ENCODE measurements around the gene BCAS3. TPM values are rescaled to one million over a fixed set of nuclear protein-coding genes. Genes with fewer than 3 reads are reported as not detected.

Gene BCAS3
- total RNA-seq, 1 donor from 2014 or later: 14.5 TPM

DNA sequence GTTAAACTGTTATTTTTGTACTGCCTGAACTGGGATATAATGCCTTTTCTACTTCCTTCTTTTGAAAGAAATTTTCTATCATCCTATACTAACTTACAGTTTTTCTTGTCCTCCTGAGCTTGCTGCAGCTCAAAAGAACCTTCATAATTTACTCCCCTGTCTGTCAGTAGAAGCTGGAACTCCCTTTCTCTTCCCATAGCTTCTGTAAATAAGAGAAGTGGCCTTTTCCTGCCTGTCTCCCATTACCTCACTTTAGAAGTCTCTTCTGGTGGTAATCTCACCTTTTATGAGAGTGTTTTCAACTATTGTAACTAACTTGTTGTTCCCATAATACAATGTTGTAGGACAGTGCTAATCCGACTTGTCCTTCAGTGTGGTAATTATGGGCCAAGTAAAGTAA is 475.2 kb downstream of the BCAS3 start:
- no peaks in the 10 kb centered on the region for H4K20me1 ChIP-seq (ENCODE audit: insufficient read depth, low read length)
- Mint-ChIP-seq H3K36me3 (ENCODE audit: low read depth, unreplicated experiment) (peaks cover 3% of the 10 kb centered on the region), H3K4me1 (ENCODE audit: low read depth, unreplicated experiment) (peaks cover 12% of the 10 kb centered on the region), H3K9me3 (ENCODE audit: unreplicated experiment) (peaks cover 2% of the 10 kb centered on the region), H3K27ac (ENCODE audit: unreplicated experiment) (no peak overlapping the region), H3K27me3 (ENCODE audit: low read depth, unreplicated experiment) (no peaks in the 10 kb centered on the region), H3K4me3 (ENCODE audit: unreplicated experiment) (no peak overlapping the region)
- H3K9me3 ChIP-seq (ENCODE audit: insufficient read depth, low read depth, low read length): no peaks in the 10 kb centered on the region
- no peak overlapping the region for H3K4me2 ChIP-seq (ENCODE audit: low read length)
- no peak overlapping the region for H2AFZ ChIP-seq (ENCODE audit: low read depth, low read length)
- H3K27ac ChIP-seq (ENCODE audit: low read depth, low read length): no peak overlapping the region
- no peaks in the 10 kb centered on the region for H3K79me2 ChIP-seq (ENCODE audit: insufficient read depth, low read length)
- H3K4me1 ChIP-seq (ENCODE audit: insufficient read depth, low read length): no peaks in the 10 kb centered on the region
- H3K9ac ChIP-seq (ENCODE audit: low read length): no peak overlapping the region
- no peak overlapping the region for H3K4me3 ChIP-seq (ENCODE audit: insufficient read depth, low read depth, low read length)
- DNase-seq (ENCODE audit: low read depth): no peak
- TF ChIP-seq, protein P1, sequence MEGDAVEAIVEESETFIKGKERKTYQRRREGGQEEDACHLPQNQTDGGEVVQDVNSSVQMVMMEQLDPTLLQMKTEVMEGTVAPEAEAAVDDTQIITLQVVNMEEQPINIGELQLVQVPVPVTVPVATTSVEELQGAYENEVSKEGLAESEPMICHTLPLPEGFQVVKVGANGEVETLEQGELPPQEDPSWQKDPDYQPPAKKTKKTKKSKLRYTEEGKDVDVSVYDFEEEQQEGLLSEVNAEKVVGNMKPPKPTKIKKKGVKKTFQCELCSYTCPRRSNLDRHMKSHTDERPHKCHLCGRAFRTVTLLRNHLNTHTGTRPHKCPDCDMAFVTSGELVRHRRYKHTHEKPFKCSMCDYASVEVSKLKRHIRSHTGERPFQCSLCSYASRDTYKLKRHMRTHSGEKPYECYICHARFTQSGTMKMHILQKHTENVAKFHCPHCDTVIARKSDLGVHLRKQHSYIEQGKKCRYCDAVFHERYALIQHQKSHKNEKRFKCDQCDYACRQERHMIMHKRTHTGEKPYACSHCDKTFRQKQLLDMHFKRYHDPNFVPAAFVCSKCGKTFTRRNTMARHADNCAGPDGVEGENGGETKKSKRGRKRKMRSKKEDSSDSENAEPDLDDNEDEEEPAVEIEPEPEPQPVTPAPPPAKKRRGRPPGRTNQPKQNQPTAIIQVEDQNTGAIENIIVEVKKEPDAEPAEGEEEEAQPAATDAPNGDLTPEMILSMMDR (IDR thresholded peaks at IDR 0.05; ENCODE audit: insufficient read depth, low read depth, low read length): no peak
- TF ChIP-seq EZH2 (IDR thresholded peaks at IDR 0.05; ENCODE audit: insufficient read depth, low read length): no peak
- H3K36me3 ChIP-seq (ENCODE audit: insufficient read depth, low read length): no peaks in the 10 kb centered on the region
- no peak for FAIRE-seq
- H3K27me3 ChIP-seq (ENCODE audit: insufficient read depth, low read length): no peaks in the 10 kb centered on the region

DNA sequence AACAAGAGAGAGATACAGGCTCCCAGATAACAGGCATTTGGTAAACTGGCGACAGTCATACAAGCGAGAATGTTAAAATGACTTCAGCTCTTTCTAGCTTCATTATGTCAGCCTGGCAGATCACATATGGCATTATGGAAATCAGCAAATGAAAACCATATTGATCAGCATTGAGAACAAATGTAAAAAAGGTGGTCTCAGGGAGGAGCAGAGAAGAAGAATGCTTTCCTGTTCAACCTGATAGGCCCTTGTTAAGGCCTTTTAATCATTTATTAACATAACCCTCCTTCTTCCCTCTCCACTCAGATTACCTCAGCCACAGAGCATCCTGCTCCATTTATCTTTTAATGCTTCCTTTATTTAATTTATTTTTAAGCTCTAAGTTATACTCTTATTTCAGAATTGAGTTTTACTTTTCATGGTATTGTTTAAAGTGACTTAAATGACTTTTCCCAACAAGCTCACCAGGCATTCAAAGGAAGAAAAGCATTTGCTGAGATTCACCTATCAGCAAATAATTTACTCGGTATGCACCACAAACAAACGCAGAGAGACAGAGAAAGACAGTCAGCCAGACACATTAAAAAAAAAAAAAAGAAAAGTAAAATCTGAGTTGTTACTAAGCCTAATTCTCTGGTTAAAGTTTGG is 478.1 kb downstream of the BCAS3 start:
- peaks cover 34% of the 10 kb centered on the region for H3K4me1 Mint-ChIP-seq (ENCODE audit: low read depth, unreplicated experiment)
- peaks cover 3% of the 10 kb centered on the region for H3K36me3 Mint-ChIP-seq (ENCODE audit: low read depth, unreplicated experiment)
- no peaks in the 10 kb centered on the region for H3K27me3 Mint-ChIP-seq (ENCODE audit: low read depth, unreplicated experiment)
- no peak overlapping the region for H2AFZ ChIP-seq (ENCODE audit: low read depth, low read length)
- H3K4me1 ChIP-seq (ENCODE audit: insufficient read depth, low read length): peaks cover 6% of the 10 kb centered on the region
- H3K27me3 ChIP-seq (ENCODE audit: insufficient read depth, low read length): no peaks in the 10 kb centered on the region
- no peak overlapping the region for H3K4me3 ChIP-seq (ENCODE audit: insufficient read depth, low read depth, low read length)
- H3K79me2 ChIP-seq (ENCODE audit: insufficient read depth, low read length): no peaks in the 10 kb centered on the region
- H3K4me3 Mint-ChIP-seq (ENCODE audit: unreplicated experiment): no peak overlapping the region
- DNase-seq (ENCODE audit: low read depth) (no peak), FAIRE-seq (no peak)
- H3K36me3 ChIP-seq (ENCODE audit: insufficient read depth, low read length): no peaks in the 10 kb centered on the region
- no peak overlapping the region for H3K4me2 ChIP-seq (ENCODE audit: low read length)
- peaks cover 2% of the 10 kb centered on the region for H3K9me3 Mint-ChIP-seq (ENCODE audit: unreplicated experiment)
- H4K20me1 ChIP-seq (ENCODE audit: insufficient read depth, low read length): no peaks in the 10 kb centered on the region
- no peaks in the 10 kb centered on the region for H3K9me3 ChIP-seq (ENCODE audit: insufficient read depth, low read depth, low read length)
- no peak for TF ChIP-seq EZH2 (IDR thresholded peaks at IDR 0.05; ENCODE audit: insufficient read depth, low read length)
- TF ChIP-seq, protein P1 (IDR thresholded peaks at IDR 0.05; ENCODE audit: insufficient read depth, low read depth, low read length): no peak
- no peak overlapping the region for H3K27ac ChIP-seq (ENCODE audit: low read depth, low read length)
- H3K9ac ChIP-seq (ENCODE audit: low read length): no peak overlapping the region
- H3K27ac Mint-ChIP-seq (ENCODE audit: unreplicated experiment): no peak overlapping the region

DNA sequence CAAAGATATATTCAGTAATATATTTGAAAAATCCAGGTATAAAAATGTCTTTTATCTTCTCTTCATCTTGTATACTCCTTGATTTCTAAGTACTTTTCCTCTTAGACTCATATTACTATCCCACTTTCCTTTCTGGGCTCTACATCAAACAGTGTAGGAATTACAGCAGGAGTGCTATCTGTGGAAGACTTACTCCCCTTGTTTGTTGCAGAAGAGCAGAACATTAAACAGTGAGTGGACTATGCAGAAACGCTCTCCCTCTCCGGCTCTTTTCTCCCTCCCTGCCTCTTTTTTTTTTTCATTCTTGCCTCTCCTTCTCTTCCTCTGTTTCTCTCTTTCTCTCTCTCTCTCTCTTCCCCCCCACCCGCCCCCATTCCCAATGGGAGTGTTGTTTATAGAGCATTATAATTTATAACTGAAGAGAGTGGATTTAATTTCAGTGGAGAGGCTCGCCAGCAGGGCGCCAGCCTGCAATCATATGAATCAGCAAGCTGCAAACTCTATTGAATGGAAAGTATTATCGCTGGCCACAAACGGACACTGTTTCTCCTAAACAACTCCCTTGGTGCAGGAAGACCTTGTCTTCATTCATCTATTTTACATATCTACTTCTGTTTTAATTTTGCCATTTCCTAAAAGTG is 479.7 kb downstream of the BCAS3 start:
- Histone ChIP-seq H3K4me2 (ENCODE audit: low read length) (peak overlapping the region; percentile 71), H3K4me3 (ENCODE audit: insufficient read depth, low read depth, low read length) (no peak overlapping the region), H3K4me1 (ENCODE audit: insufficient read depth, low read length) (peaks cover 6% of the 10 kb centered on the region), H4K20me1 (ENCODE audit: insufficient read depth, low read length) (no peaks in the 10 kb centered on the region), H3K36me3 (ENCODE audit: insufficient read depth, low read length) (no peaks in the 10 kb centered on the region), H3K9ac (ENCODE audit: low read length) (no peak overlapping the region), H3K27me3 (ENCODE audit: insufficient read depth, low read length) (no peaks in the 10 kb centered on the region), H3K79me2 (ENCODE audit: insufficient read depth, low read length) (no peaks in the 10 kb centered on the region), H3K9me3 (ENCODE audit: insufficient read depth, low read depth, low read length) (no peaks in the 10 kb centered on the region), H3K27ac (ENCODE audit: low read depth, low read length) (no peak overlapping the region), H2AFZ (ENCODE audit: low read depth, low read length) (no peak overlapping the region)
- no peaks in the 10 kb centered on the region for H3K27me3 Mint-ChIP-seq (ENCODE audit: low read depth, unreplicated experiment)
- peak; percentile 54 for DNase-seq (ENCODE audit: low read depth)
- peak overlapping the region; percentile 31 for H3K4me3 Mint-ChIP-seq (ENCODE audit: unreplicated experiment)
- peak; percentile 83 for FAIRE-seq
- H3K9me3 Mint-ChIP-seq (ENCODE audit: unreplicated experiment): no peaks in the 10 kb centered on the region
- TF ChIP-seq, protein P1 (IDR thresholded peaks at IDR 0.05; ENCODE audit: insufficient read depth, low read depth, low read length): no peak
- TF ChIP-seq EZH2 (IDR thresholded peaks at IDR 0.05; ENCODE audit: insufficient read depth, low read length): no peak
- H3K27ac Mint-ChIP-seq (ENCODE audit: unreplicated experiment): peak overlapping the region; percentile 56
- no peaks in the 10 kb centered on the region for H3K36me3 Mint-ChIP-seq (ENCODE audit: low read depth, unreplicated experiment)
- peaks cover 36% of the 10 kb centered on the region for H3K4me1 Mint-ChIP-seq (ENCODE audit: low read depth, unreplicated experiment)
